H1 (cell line): ENCODE results near the gene INPPL1. TPM values are rescaled to one million over a fixed set of nuclear protein-coding genes. Genes with fewer than 3 reads are reported as not detected.

Experiments used
- CTCF ChIA-PET: fragments of 300-600 bp; sonication (Branson Sonifier 250); formaldehyde crosslinking; loops from one replicate; lab custom pipeline; 2021; ENCODE audit not compliant: partially characterized antibody; lab: Charles Lee
- POLR2A ChIA-PET: fragments of 300-600 bp; sonication (Branson Sonifier 250); formaldehyde crosslinking; loops from one replicate; lab custom pipeline; 2021; ENCODE audit warnings: inconsistent platforms; ENCODE audit not compliant: partially characterized antibody; lab: Charles Lee
- DNase-seq, 2 experiments: peaks; one replicate each; pipeline versions ENCODE4 v3.0.0 to v3.0.0-alpha.2; 2010 to 2022; ENCODE audit warnings: low spot score in 2 of 2, low read depth in 1 of 2, mixed read lengths in 1 of 2
- FAIRE-seq: peaks from 2 replicates; lab custom pipeline; 2011; peaks lifted over from hg19 to GRCh38; lab: Jason Lieb, UNC
- H2AFZ ChIP-seq: 2 replicates; pipeline ENCODE4 v1.8.1; 2012; ENCODE audit warnings: low read length, inconsistent platforms
- H2AK5ac ChIP-seq: 2 replicates; pipeline ENCODE4 v1.6.1; 2013; ENCODE audit warnings: low read depth, low read length
- H2BK120ac ChIP-seq: replicated peaks from 2 replicates; pipeline ENCODE3; 2013; ENCODE audit warnings: low read depth, low read length, inconsistent platforms
- H2BK12ac ChIP-seq: 2 replicates; pipeline ENCODE4 v1.6.1; 2013; ENCODE audit warnings: low read depth, low read length
- H2BK15ac ChIP-seq: 2 replicates; pipeline ENCODE4 v1.6.1; 2013; ENCODE audit warnings: low read length
- H2BK20ac ChIP-seq: 2 replicates; pipeline ENCODE4 v1.6.1; 2013; ENCODE audit warnings: low read length
- H2BK5ac ChIP-seq: 2 replicates; pipeline ENCODE4 v1.6.1; 2013; ENCODE audit warnings: low read depth, low read length
- H3K14ac ChIP-seq: 2 replicates; pipeline ENCODE4 v1.6.1; 2013; ENCODE audit warnings: inconsistent platforms; ENCODE audit not compliant: insufficient read length
- H3K18ac ChIP-seq: 2 replicates; pipeline ENCODE4 v1.6.1; 2013; ENCODE audit warnings: low read length; ENCODE audit errors: extremely low read depth
- H3K23ac ChIP-seq: 2 replicates; pipeline ENCODE4 v1.6.1; 2013; ENCODE audit warnings: inconsistent platforms; ENCODE audit not compliant: insufficient read length
- H3K23me2 ChIP-seq: 2 replicates; pipeline ENCODE4 v1.6.1; 2013; ENCODE audit warnings: low read depth, low read length
- H3K27ac ChIP-seq: 2 replicates; pipeline ENCODE4 v1.6.1; 2011; ENCODE audit warnings: low read depth, low read length, inconsistent platforms
- H3K27me3 ChIP-seq, 4 experiments: replicated peaks in 1 of 4; 1 replicate in 1 of 4; 2 replicates in 3 of 4; pipeline versions ENCODE4 v1.6.1 to v1.8.1; 2011 to 2013; ENCODE audit warnings: low read length in 3 of 4, mild to moderate bottlenecking in 3 of 4, inconsistent platforms in 2 of 4, mixed read lengths in 2 of 4, moderate library complexity in 1 of 4; ENCODE audit not compliant: control insufficient read depth in 3 of 4, insufficient read depth in 3 of 4; ENCODE audit errors: extremely low read depth in 1 of 4
- H3K36me3 ChIP-seq, 4 experiments: 2 replicates each; pipeline versions ENCODE4 v1.6.1 to v1.8.1; 2011 to 2013; ENCODE audit warnings: mild to moderate bottlenecking in 4 of 4, low read length in 3 of 4, moderate library complexity in 2 of 4, control low read depth in 1 of 4, inconsistent platforms in 1 of 4; ENCODE audit not compliant: insufficient read depth in 4 of 4, control insufficient read depth in 2 of 4
- H3K4ac ChIP-seq: replicated peaks from 2 replicates; pipeline ENCODE3; 2013; ENCODE audit warnings: low read length, low read depth, mixed read lengths, inconsistent platforms; ENCODE audit not compliant: insufficient read length
- H3K4me1 ChIP-seq, 4 experiments: replicated peaks in 1 of 4; 1 replicate in 1 of 4; 2 replicates in 3 of 4; pipeline versions ENCODE4 v1.6.1 to v1.8.1; 2011 to 2013; ENCODE audit warnings: low read length in 3 of 4, inconsistent platforms in 2 of 4, mixed read lengths in 1 of 4; ENCODE audit not compliant: insufficient read depth in 4 of 4, control insufficient read depth in 3 of 4
- H3K4me2 ChIP-seq, 2 experiments: 2 replicates each; pipeline versions ENCODE4 v1.6.1 to v1.8.1; 2011 to 2013; ENCODE audit warnings: low read depth in 2 of 2, low read length in 2 of 2, control low read depth in 1 of 2, inconsistent platforms in 1 of 2, mild to moderate bottlenecking in 1 of 2; ENCODE audit not compliant: insufficient read depth in 1 of 2
- H3K4me3 ChIP-seq, 4 experiments: fragments of 200-600, 300-600 bp in 1 of 4; sonication (generic), shearing (Covaris generic), sonication (Bioruptor Twin) in 1 of 4; 2 replicates each; pipeline versions ENCODE4 v1.5.1 to v1.8.1; 2011 to 2016; ENCODE audit warnings: low read length in 4 of 4, low read depth in 3 of 4, control low read depth in 2 of 4, inconsistent platforms in 2 of 4, mild to moderate bottlenecking in 2 of 4, mixed read lengths in 1 of 4, moderate library complexity in 1 of 4; ENCODE audit not compliant: insufficient read depth in 2 of 4; ENCODE audit errors: extremely low read depth in 1 of 4
- H3K56ac ChIP-seq: replicated peaks from 2 replicates; pipeline ENCODE3; 2013; ENCODE audit warnings: low read depth, mild to moderate bottlenecking, mixed read lengths, low read length, inconsistent platforms; ENCODE audit not compliant: insufficient read length
- H3K79me1 ChIP-seq: 2 replicates; pipeline ENCODE4 v1.6.1; 2013; ENCODE audit warnings: low read depth, low read length, control low read depth
- H3K79me2 ChIP-seq, 2 experiments: 2 replicates each; pipeline versions ENCODE4 v1.6.1 to v1.8.1; 2012 to 2013; ENCODE audit warnings: low read length in 2 of 2, mild to moderate bottlenecking in 2 of 2, inconsistent platforms in 1 of 2; ENCODE audit not compliant: insufficient read depth in 2 of 2, control insufficient read depth in 1 of 2
- H3K9ac ChIP-seq, 4 experiments: replicated peaks in 1 of 4; 1 replicate in 1 of 4; 2 replicates in 3 of 4; pipeline versions ENCODE4 v1.6.1 to v1.8.1; 2011 to 2013; ENCODE audit warnings: low read depth in 3 of 4, low read length in 3 of 4, control low read depth in 2 of 4, mild to moderate bottlenecking in 2 of 4, moderate library complexity in 2 of 4, inconsistent platforms in 1 of 4; ENCODE audit errors: extremely low read depth in 1 of 4
- H3K9me3 ChIP-seq, 2 experiments: 2 replicates each; pipeline versions ENCODE4 v1.6.1 to v1.8.1; 2012 to 2013; ENCODE audit warnings: mild to moderate bottlenecking in 2 of 2, moderate library complexity in 2 of 2, control low read depth in 1 of 2, inconsistent platforms in 1 of 2, low read depth in 1 of 2, low read length in 1 of 2, mixed read lengths in 1 of 2; ENCODE audit not compliant: insufficient read depth in 2 of 2
- H4K20me1 ChIP-seq, 2 experiments: replicated peaks in 1 of 2; 2 replicates each; pipeline versions ENCODE3 to v1.8.1; 2011 to 2013; ENCODE audit warnings: inconsistent platforms in 2 of 2, low read length in 2 of 2, mild to moderate bottlenecking in 1 of 2; ENCODE audit not compliant: insufficient read depth in 2 of 2, control insufficient read depth in 1 of 2
- H4K5ac ChIP-seq: 2 replicates; pipeline ENCODE4 v1.6.1; 2013; ENCODE audit warnings: low read length, low read depth, mixed read lengths, inconsistent platforms; ENCODE audit not compliant: insufficient read length
- H4K8ac ChIP-seq: 2 replicates; pipeline ENCODE4 v1.8.0; 2013; ENCODE audit warnings: mild to moderate bottlenecking, moderate library complexity, low read length, inconsistent platforms; ENCODE audit not compliant: insufficient read depth; ENCODE audit errors: extremely low read depth
- H4K91ac ChIP-seq: replicated peaks from 2 replicates; pipeline ENCODE3; 2013; ENCODE audit warnings: low read length, mixed read lengths, inconsistent platforms; ENCODE audit not compliant: insufficient read length
- MAX ChIP-seq: IDR thresholded peaks from 2 replicates; pipeline ENCODE4 v1.6.1; 2012; ENCODE audit warnings: inconsistent platforms
- polyA plus RNA-seq, 7 experiments: library from polyadenylated mRNA; depleted of rRNA in 3 of 7; stranded (reverse) in 5 of 7; unstranded in 2 of 7; fragments of >200 nt in 5 of 7; fragments of 200-250 nt in 2 of 7; gene quantifications; 1 replicate in 5 of 7; 2 replicates in 1 of 7; 4 replicates in 1 of 7; pipeline versions ENCODE4 v1.2.1 to v1.2.3, GENCODE V29; 2011 to 2013; ENCODE audit warnings: missing spikeins in 2 of 7, mixed read lengths in 2 of 7
- total RNA-seq: library from RNA; stranded (reverse); fragmentation: NEBNext Ultra II Directional; extraction: Animal tissue kit (Norgen Biotek cat#: 25700); gene quantifications from 2 replicates; pipeline ENCODE4 v1.2.1, GENCODE V29; 2021

Gene INPPL1
- total and polyA plus RNA-seq, 2 of the 8 experiments (the other 6 are each of a cell fraction or from before 2014, with no cell fraction given) = 54.5 to 79.5 TPM

GRCh38 chr11:72278905-72279304 is 54.3 kb downstream of the INPPL1 start:
- no peaks in the 10 kb centered on the region for H3K79me2 ChIP-seq
- no peak for TF ChIP-seq MAX
- TF ChIP-seq, all 59 proteins: peak for 0
- Histone ChIP-seq H3K27me3 (no peaks in the 10 kb centered on the region), H3K23ac (no peak overlapping the region), H2BK5ac (no peak overlapping the region), H2BK12ac (no peak overlapping the region), H4K91ac (no peak overlapping the region), H3K4me3 (no peak overlapping the region), H3K4ac (no peak overlapping the region), H2AK5ac (no peak overlapping the region), H4K8ac (no peak overlapping the region), H3K9ac (no peak overlapping the region), H4K20me1 (no peaks in the 10 kb centered on the region), H3K4me1 (no peaks in the 10 kb centered on the region), H3K4me2 (no peak overlapping the region), H3K23me2 (no peaks in the 10 kb centered on the region), H3K14ac (no peak overlapping the region), H3K27ac (no peak overlapping the region), H3K56ac (no peak overlapping the region), H3K36me3 (no peaks in the 10 kb centered on the region), H3K18ac (no peak overlapping the region), H2BK120ac (no peak overlapping the region), H4K5ac (no peak overlapping the region), H2BK20ac (no peak overlapping the region), H3K79me1 (no peaks in the 10 kb centered on the region), H2AFZ (no peak overlapping the region), H3K9me3 (no peaks in the 10 kb centered on the region), H2BK15ac (no peak overlapping the region)
- ChIA-PET CTCF (interaction anchor here (1.6 to 1.9 kb wide), 3 partner anchors 11 to 152 kb away, joined by 4 to 5 read pairs (median 5); no protein-coding TSS in a partner anchor), POLR2A (no interaction called here)
- FAIRE-seq (no peak), DNase-seq (no peak)
